ENCODE data around the gene CDK5RAP2.

The CDK5RAP2 gene

GRCh38 chr9:120611690-120612068, 31.7 kb upstream of the CDK5RAP2 start:
- no peaks in the 10 kb centered on the region for H3K4me1 ChIP-seq (ENCODE audit: insufficient read depth, low read length)
- no peak overlapping the region for H3K4me3 ChIP-seq (ENCODE audit: low read depth in 1 of 2, low read length in 2 of 2)
- H3K9me3 ChIP-seq (ENCODE audit: insufficient read depth, low read length, severe bottlenecking) = no peaks in the 10 kb centered on the region
- no peak for TF ChIP-seq EZH2 (IDR thresholded peaks at IDR 0.05; ENCODE audit: borderline replicate concordance, low read depth, low read length, severe bottlenecking)
- TF ChIP-seq, protein P1, sequence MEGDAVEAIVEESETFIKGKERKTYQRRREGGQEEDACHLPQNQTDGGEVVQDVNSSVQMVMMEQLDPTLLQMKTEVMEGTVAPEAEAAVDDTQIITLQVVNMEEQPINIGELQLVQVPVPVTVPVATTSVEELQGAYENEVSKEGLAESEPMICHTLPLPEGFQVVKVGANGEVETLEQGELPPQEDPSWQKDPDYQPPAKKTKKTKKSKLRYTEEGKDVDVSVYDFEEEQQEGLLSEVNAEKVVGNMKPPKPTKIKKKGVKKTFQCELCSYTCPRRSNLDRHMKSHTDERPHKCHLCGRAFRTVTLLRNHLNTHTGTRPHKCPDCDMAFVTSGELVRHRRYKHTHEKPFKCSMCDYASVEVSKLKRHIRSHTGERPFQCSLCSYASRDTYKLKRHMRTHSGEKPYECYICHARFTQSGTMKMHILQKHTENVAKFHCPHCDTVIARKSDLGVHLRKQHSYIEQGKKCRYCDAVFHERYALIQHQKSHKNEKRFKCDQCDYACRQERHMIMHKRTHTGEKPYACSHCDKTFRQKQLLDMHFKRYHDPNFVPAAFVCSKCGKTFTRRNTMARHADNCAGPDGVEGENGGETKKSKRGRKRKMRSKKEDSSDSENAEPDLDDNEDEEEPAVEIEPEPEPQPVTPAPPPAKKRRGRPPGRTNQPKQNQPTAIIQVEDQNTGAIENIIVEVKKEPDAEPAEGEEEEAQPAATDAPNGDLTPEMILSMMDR (IDR thresholded peaks at IDR 0.05; ENCODE audit: borderline replicate concordance, extremely low read depth, low read length, poor library complexity, severe bottlenecking) = no peak
- no peaks in the 10 kb centered on the region for H3K27me3 ChIP-seq (ENCODE audit: insufficient read depth, low read length, poor library complexity)
- DNase-seq (no peak), ATAC-seq (ENCODE audit: insufficient read depth, low read depth) (no peak)
- peaks cover 23% of the 10 kb centered on the region; the same call in 1 of the 2 replicates for H3K36me3 ChIP-seq (ENCODE audit: insufficient read depth, low read length)
- no peak overlapping the region for H3K27ac ChIP-seq (ENCODE audit: low read length)
- no peaks in the 10 kb centered on the region for H4K20me1 ChIP-seq (ENCODE audit: insufficient read depth, low read length)
- no peaks in the 10 kb centered on the region for H3K79me2 ChIP-seq (ENCODE audit: insufficient read depth, low read length)
- no peak overlapping the region for H3K9ac ChIP-seq (ENCODE audit: low read depth, low read length)
- H3K4me2 ChIP-seq (ENCODE audit: insufficient read depth, low read length) = no peak overlapping the region
- no peak overlapping the region for H2AFZ ChIP-seq (ENCODE audit: low read depth, low read length)

- no peaks in the 10 kb centered on the region for H3K4me1 ChIP-seq (ENCODE audit: insufficient read depth, low read length)
- H3K4me2 ChIP-seq (ENCODE audit: insufficient read depth, low read length) = no peak overlapping the region
- H3K9me3 ChIP-seq (ENCODE audit: insufficient read depth, low read length, severe bottlenecking) = no peaks in the 10 kb centered on the region
- H3K79me2 ChIP-seq (ENCODE audit: insufficient read depth, low read length) = no peaks in the 10 kb centered on the region
- no peaks in the 10 kb centered on the region for H3K27me3 ChIP-seq (ENCODE audit: insufficient read depth, low read length, poor library complexity)
- H4K20me1 ChIP-seq (ENCODE audit: insufficient read depth, low read length) = no peaks in the 10 kb centered on the region
- DNase-seq = no peak
- no peak overlapping the region for H3K27ac ChIP-seq (ENCODE audit: low read length)
- H2AFZ ChIP-seq (ENCODE audit: low read depth, low read length) = no peak overlapping the region
- ATAC-seq (ENCODE audit: insufficient read depth, low read depth) = no peak
- H3K4me3 ChIP-seq (ENCODE audit: low read depth in 1 of 2, low read length in 2 of 2) = no peak overlapping the region
- H3K36me3 ChIP-seq (ENCODE audit: insufficient read depth, low read length) = peaks cover 26% of the 10 kb centered on the region; the same call in 1 of the 2 replicates
- TF ChIP-seq, protein P1 (IDR thresholded peaks at IDR 0.05; ENCODE audit: borderline replicate concordance, extremely low read depth, low read length, poor library complexity, severe bottlenecking) = peak; percentile 24
- TF ChIP-seq EZH2 (IDR thresholded peaks at IDR 0.05; ENCODE audit: borderline replicate concordance, low read depth, low read length, severe bottlenecking) = no peak
- no peak overlapping the region for H3K9ac ChIP-seq (ENCODE audit: low read depth, low read length)
Observed at GRCh38 chr9:120610975-120611689, 31.2 kb upstream of the CDK5RAP2 start.

- Histone ChIP-seq H3K27ac (ENCODE audit: low read length) (no peak overlapping the region), H3K4me3 (ENCODE audit: low read depth in 1 of 2, low read length in 2 of 2) (no peak overlapping the region), H3K36me3 (ENCODE audit: insufficient read depth, low read length) (peaks cover 37% of the 10 kb centered on the region; the same call in 1 of the 2 replicates), H2AFZ (ENCODE audit: low read depth, low read length) (no peak overlapping the region), H3K79me2 (ENCODE audit: insufficient read depth, low read length) (no peaks in the 10 kb centered on the region), H3K4me1 (ENCODE audit: insufficient read depth, low read length) (no peaks in the 10 kb centered on the region), H4K20me1 (ENCODE audit: insufficient read depth, low read length) (no peaks in the 10 kb centered on the region), H3K4me2 (ENCODE audit: insufficient read depth, low read length) (no peak overlapping the region), H3K27me3 (ENCODE audit: insufficient read depth, low read length, poor library complexity) (no peaks in the 10 kb centered on the region), H3K9me3 (ENCODE audit: insufficient read depth, low read length, severe bottlenecking) (no peaks in the 10 kb centered on the region), H3K9ac (ENCODE audit: low read depth, low read length) (no peak overlapping the region)
- ATAC-seq (ENCODE audit: insufficient read depth, low read depth) (no peak), DNase-seq (no peak)
- TF ChIP-seq EZH2 (IDR thresholded peaks at IDR 0.05; ENCODE audit: borderline replicate concordance, low read depth, low read length, severe bottlenecking) = no peak
- TF ChIP-seq, protein P1 (IDR thresholded peaks at IDR 0.05; ENCODE audit: borderline replicate concordance, extremely low read depth, low read length, poor library complexity, severe bottlenecking) = no peak
Observed at GRCh38 chr9:120609636-120610035, 29.7 kb upstream of the CDK5RAP2 start.
